Dendritic cell treated with granulocyte-macrophage colony-stimulating factor and Interleukin-4, amounts not matched to agents 40 ng/mL and 50 ng/mL, for 4 days (primary cell): ENCODE results near the gene FBLIM1.

ENCODE experiments used
- H3K27ac Mint-ChIP-seq: one replicate; pipeline ENCODE4 v1.8.0; 2022; ENCODE audit warnings: mild to moderate bottlenecking, mixed read lengths
- H3K27me3 Mint-ChIP-seq: one replicate; pipeline ENCODE4 v1.8.0; 2022; ENCODE audit warnings: mild to moderate bottlenecking, mixed read lengths
- H3K36me3 Mint-ChIP-seq: one replicate; pipeline ENCODE4 v1.8.0; 2022; ENCODE audit warnings: low read depth, mixed read lengths
- H3K4me1 Mint-ChIP-seq: one replicate; pipeline ENCODE4 v1.8.0; 2022; ENCODE audit warnings: low read depth, mixed read lengths
- H3K4me3 Mint-ChIP-seq: one replicate; pipeline ENCODE4 v1.8.0; 2022; ENCODE audit warnings: mild to moderate bottlenecking, moderate library complexity, mixed read lengths
- H3K9me3 Mint-ChIP-seq: one replicate; pipeline ENCODE4 v1.8.0; 2022; ENCODE audit warnings: mixed read lengths
- intact Hi-C: fragments of 100-400 bp; cut with micrococcal nuclease; formaldehyde crosslinking; loops from one replicate; pipeline ENCODE4 v1.15.0; 2022

Gene FBLIM1

GRCh38 chr1:15761366-15762128 lies 3.0 kb downstream of the FBLIM1 start:
- Mint-ChIP-seq H3K9me3 (no peaks in the 10 kb centered on the region), H3K27ac (no peak overlapping the region), H3K4me3 (no peak overlapping the region), H3K36me3 (no peaks in the 10 kb centered on the region), H3K27me3 (peaks cover 80% of the 10 kb centered on the region), H3K4me1 (peaks cover 9% of the 10 kb centered on the region)
- intact Hi-C loops: no loop called here

DNA sequence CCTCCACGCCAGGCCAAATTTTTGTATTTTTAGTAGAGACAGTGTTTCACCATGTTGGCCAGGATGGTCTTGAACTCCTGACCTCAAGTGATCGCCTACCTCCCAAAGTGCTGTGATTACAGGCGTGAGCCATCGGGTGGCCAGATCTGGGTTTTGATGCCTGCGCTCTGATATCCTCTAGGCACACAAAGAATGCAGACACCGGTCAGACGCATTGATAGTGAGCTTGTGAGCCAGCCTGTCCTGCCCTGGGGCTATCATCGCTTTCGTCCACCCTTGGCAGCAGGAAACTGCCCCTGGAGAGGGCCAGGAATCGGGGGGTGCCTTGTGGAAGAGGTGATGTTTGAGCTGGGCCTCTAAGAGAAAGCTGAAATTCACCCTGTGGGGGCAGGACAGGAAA lies 4.0 kb downstream of the FBLIM1 start:
- no peak overlapping the region for H3K27ac Mint-ChIP-seq
- peaks cover 2% of the 10 kb centered on the region for H3K4me1 Mint-ChIP-seq
- no peaks in the 10 kb centered on the region for H3K36me3 Mint-ChIP-seq
- no peak overlapping the region for H3K4me3 Mint-ChIP-seq
- H3K27me3 Mint-ChIP-seq: peaks cover 70% of the 10 kb centered on the region
- no peaks in the 10 kb centered on the region for H3K9me3 Mint-ChIP-seq
- intact Hi-C loops: no loop called here

GRCh38 chr1:15764269-15764764 lies 5.7 kb downstream of the FBLIM1 start:
- H3K9me3 Mint-ChIP-seq: no peaks in the 10 kb centered on the region
- intact Hi-C loops: no loop called here
- no peaks in the 10 kb centered on the region for H3K4me1 Mint-ChIP-seq
- H3K27me3 Mint-ChIP-seq: peaks cover 60% of the 10 kb centered on the region
- no peaks in the 10 kb centered on the region for H3K36me3 Mint-ChIP-seq
- H3K27ac Mint-ChIP-seq: no peak overlapping the region
- H3K4me3 Mint-ChIP-seq: no peak overlapping the region

DNA sequence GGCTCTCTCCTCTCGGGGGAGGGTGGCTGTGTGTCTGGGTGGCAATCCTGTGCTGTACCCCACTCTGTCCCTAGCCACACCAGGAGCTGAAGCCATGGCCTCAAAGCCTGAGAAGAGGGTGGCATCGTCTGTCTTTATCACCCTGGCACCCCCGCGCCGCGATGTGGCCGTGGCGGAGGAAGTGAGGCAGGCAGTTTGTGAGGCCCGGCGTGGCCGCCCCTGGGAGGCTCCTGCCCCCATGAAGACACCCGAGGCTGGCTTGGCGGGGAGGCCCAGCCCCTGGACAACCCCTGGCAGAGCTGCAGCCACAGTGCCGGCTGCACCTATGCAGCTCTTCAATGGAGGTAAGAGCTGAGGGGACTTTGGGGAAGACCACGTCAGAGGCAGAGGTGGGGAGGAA lies 6.3 kb downstream of the FBLIM1 start:
- H3K4me3 Mint-ChIP-seq: no peak overlapping the region
- no peaks in the 10 kb centered on the region for H3K4me1 Mint-ChIP-seq
- no peaks in the 10 kb centered on the region for H3K9me3 Mint-ChIP-seq
- peaks cover 55% of the 10 kb centered on the region for H3K27me3 Mint-ChIP-seq
- intact Hi-C loops: no loop called here
- no peaks in the 10 kb centered on the region for H3K36me3 Mint-ChIP-seq
- H3K27ac Mint-ChIP-seq: no peak overlapping the region

DNA sequence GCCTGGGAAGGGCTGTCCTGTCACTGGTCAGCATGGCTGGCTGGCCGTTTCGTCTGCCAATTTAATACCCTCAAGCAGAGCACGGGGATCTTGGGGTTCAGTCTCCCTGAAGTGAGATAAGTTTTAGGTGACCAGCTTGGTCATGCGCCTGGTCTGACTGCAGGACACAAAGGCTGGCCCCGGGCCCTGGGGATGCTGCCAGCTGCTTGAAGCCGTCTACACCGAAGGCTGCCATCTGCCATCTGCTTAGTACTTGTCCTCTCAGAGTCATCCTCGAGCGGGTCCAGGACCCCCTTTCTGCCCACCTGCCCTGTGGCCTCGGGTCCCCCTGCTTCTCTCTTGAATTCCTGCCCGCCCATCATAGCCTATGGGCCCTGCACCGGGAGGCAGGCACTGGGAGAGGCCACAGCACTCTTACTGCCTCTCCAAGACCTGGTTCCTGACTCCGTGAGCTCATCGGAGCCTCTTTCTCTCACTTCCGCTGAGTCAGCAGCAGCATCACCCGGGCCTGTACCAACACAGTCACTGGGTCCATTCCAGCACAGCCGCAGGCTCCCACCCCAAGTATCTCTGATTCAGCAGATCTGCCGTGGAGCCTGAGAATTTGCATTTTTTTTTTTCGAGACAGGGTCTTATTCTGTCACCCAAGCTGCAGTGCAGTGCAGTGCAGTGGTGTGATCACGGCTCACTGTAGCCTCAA lies 7.0 kb downstream of the FBLIM1 start:
- no peaks in the 10 kb centered on the region for H3K36me3 Mint-ChIP-seq
- H3K27ac Mint-ChIP-seq: no peak overlapping the region
- H3K4me3 Mint-ChIP-seq: no peak overlapping the region
- intact Hi-C loops: no loop called here
- H3K4me1 Mint-ChIP-seq: no peaks in the 10 kb centered on the region
- peaks cover 48% of the 10 kb centered on the region for H3K27me3 Mint-ChIP-seq
- H3K9me3 Mint-ChIP-seq: no peaks in the 10 kb centered on the region

DNA sequence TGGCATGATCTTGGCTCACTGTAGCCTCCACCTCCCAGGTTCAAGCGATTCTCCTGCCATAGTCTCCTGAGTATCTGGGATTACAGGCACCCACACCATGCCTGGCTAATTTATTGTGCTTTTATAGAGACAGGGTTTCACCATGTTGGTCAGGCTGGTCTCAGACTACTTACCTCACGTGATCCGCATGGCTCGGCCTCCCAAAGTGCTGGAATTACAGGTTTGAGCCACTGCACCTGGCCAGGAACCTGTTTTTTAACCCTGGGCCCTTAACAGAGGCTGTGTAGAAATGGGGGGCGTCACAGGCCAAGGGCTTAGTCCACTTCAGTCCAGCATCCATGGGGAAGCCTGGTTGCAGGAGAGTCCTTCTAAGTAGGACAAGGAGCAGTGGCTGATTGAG lies 9.3 kb downstream of the FBLIM1 start:
- Mint-ChIP-seq H3K4me1 (no peaks in the 10 kb centered on the region), H3K36me3 (no peaks in the 10 kb centered on the region), H3K27ac (no peak overlapping the region), H3K27me3 (peaks cover 41% of the 10 kb centered on the region), H3K9me3 (no peaks in the 10 kb centered on the region), H3K4me3 (no peak overlapping the region)
- intact Hi-C loops: no loop called here

DNA sequence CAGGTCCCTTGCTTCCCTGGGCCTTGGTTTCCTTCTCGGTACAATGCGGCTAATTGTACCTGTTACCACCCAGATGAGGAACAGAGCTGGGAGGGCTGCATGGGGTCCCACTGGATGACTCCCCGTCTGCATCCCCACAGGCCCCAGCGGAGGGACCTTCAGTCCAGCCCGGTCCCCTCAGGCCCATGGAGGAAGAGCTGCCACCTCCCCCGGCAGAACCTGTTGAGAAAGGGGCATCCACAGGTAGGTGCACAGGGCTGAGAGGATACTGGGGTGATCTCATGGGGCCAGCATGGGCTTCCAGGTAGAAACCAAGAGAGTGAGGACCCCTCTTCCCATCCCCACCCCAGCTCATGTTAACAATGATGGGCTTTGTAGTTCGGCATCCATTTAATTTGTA lies 9.8 kb downstream of the FBLIM1 start:
- H3K27me3 Mint-ChIP-seq: peaks cover 43% of the 10 kb centered on the region
- H3K36me3 Mint-ChIP-seq: no peaks in the 10 kb centered on the region
- H3K4me3 Mint-ChIP-seq: no peak overlapping the region
- no peaks in the 10 kb centered on the region for H3K9me3 Mint-ChIP-seq
- intact Hi-C loops: no loop called here
- H3K4me1 Mint-ChIP-seq: no peaks in the 10 kb centered on the region
- no peak overlapping the region for H3K27ac Mint-ChIP-seq

DNA sequence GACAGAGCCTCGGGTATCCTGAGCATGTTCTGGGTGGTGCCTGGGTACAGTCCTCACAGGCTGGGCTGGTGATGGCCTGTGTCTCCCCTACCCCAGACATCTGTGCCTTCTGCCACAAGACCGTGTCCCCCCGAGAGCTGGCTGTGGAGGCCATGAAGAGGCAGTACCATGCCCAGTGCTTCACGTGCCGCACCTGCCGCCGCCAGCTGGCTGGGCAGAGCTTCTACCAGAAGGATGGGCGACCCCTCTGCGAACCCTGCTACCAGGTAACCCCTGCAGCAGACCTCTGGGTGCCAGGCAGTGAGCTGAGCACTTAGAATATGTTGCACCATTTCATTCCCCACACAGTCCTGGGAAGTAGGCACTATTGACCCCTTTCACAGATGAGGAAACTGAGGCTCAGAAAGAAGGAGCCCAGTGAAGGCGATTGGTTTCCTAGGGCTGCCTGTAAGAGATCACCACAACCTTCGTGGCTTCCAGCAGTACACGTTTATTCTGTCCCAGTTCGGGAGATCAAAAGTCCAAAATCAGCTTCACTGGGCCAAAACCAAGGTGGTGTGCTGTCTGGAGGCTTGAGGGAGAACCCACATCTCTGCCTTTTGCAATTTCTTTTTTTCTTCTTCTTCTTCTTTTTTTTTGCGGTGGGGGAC lies 11.8 kb downstream of the FBLIM1 start:
- intact Hi-C loops: no loop called here
- Mint-ChIP-seq H3K36me3 (no peaks in the 10 kb centered on the region), H3K27ac (no peak overlapping the region), H3K4me1 (no peaks in the 10 kb centered on the region), H3K9me3 (no peaks in the 10 kb centered on the region), H3K4me3 (no peak overlapping the region), H3K27me3 (peaks cover 28% of the 10 kb centered on the region)

DNA sequence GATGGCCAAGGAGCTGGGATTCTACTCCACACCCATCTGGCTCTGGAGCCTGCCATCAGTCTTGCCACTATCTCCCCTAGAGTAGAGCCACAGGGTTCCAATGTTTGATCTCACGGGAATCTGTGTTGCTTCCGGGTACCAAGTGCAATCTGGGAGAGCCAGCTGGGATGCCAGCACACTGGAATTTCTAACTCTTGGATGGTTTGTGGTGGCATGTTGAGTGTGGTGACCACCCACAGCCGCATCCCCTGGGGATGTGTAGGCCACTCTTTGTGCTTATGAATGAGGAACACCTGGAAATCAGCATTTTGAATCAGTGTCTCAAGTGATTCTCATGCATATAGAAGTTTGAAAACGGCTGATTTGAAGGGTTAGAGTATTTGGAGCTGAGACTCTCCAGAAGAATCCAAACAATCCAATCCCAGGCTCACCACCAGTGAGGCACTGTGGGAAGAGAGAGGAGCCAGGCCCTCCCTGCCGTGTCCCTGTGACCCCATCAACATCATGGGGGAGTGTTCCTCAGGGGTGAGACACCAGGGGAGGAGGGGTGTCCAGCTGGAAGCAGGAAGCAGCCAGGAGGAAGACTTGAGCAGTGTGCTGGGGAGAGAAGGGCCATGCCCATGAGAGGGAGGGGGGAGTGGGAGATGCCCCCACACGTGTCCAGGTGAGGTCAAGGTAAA lies 13.4 kb downstream of the FBLIM1 start:
- Mint-ChIP-seq H3K9me3 (no peaks in the 10 kb centered on the region), H3K36me3 (no peaks in the 10 kb centered on the region), H3K27me3 (peaks cover 25% of the 10 kb centered on the region), H3K4me1 (no peaks in the 10 kb centered on the region), H3K27ac (no peak overlapping the region), H3K4me3 (no peak overlapping the region)
- intact Hi-C loops: no loop called here

- Mint-ChIP-seq H3K4me1 (peaks cover 17% of the 10 kb centered on the region), H3K9me3 (no peaks in the 10 kb centered on the region), H3K36me3 (no peaks in the 10 kb centered on the region), H3K27me3 (peaks cover 34% of the 10 kb centered on the region), H3K27ac (no peak overlapping the region), H3K4me3 (no peak overlapping the region)
- intact Hi-C loops: no loop called here
Observed at GRCh38 chr1:15775706-15776105, 17.1 kb downstream of the FBLIM1 start.

DNA sequence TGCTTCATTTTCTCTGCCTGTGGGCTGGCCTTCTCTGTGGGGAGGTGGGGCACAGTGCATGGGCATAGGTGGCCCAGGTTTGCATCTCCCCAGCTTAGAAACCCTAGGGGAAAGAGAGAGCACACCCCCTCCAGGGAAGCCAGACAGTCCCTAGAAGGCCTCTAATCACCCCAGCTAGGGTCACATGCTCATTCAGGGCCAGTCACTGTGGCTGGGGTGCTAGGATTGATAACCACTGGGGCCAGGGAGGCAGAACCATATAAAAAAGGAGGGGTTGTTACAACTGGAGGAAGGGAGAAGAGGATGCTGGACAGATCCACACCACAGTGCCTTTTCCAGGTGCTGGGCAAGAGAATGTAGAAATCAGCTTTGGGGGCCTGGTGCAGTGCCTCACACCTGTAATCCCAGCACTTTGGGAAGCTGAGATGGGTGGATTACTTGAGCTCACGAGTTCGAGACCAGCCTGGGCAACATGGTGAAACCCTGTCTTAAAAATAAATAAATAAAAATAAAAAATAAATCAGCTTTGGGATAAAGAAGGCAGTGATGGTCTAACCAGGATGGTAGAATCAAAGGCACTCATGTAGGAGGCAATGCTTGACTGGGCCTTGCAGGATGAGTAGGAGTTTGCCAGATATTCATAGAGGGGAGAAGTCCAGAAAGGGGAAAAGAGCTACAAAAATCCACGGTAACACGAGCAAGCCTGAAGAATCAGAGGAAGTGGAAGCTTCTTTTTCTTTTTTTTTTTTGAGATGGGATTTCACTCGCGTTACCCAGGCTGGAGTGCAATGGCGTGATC lies 19.5 kb downstream of the FBLIM1 start:
- Mint-ChIP-seq H3K27me3 (peaks cover 25% of the 10 kb centered on the region), H3K27ac (no peak overlapping the region), H3K36me3 (no peaks in the 10 kb centered on the region), H3K4me3 (no peak overlapping the region), H3K4me1 (peaks cover 24% of the 10 kb centered on the region), H3K9me3 (no peaks in the 10 kb centered on the region)
- intact Hi-C loops: no loop called here

GRCh38 chr1:15785683-15786082 lies 27.1 kb downstream of the FBLIM1 start:
- Mint-ChIP-seq H3K27me3 (peaks cover 13% of the 10 kb centered on the region), H3K27ac (no peak overlapping the region), H3K4me3 (no peak overlapping the region), H3K9me3 (no peaks in the 10 kb centered on the region), H3K36me3 (no peaks in the 10 kb centered on the region), H3K4me1 (peaks cover 20% of the 10 kb centered on the region)
- intact Hi-C loops: no loop called here

DNA sequence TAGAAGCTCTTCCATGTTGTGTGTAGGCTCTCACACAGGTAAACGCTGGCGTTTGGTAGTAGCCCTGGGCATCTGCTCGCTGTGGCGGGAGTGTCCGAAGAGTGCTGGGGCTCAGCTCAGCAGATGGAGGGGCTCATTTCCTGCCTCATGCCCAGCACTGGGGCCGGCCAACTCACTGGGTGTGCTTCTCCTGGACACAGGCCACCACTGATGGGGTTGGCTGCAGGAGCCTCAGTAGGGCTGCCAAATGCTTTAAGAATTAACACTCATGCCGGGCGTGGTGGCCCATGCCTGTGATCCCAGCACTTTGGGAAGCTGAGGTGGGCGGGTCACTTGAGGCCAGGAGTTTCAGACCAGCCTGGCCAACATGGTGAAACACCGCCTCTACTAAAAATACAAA lies 28.0 kb downstream of the FBLIM1 start:
- Mint-ChIP-seq H3K36me3 (no peaks in the 10 kb centered on the region), H3K27me3 (peaks cover 11% of the 10 kb centered on the region), H3K4me1 (peaks cover 13% of the 10 kb centered on the region), H3K27ac (no peak overlapping the region), H3K9me3 (no peaks in the 10 kb centered on the region), H3K4me3 (no peak overlapping the region)
- intact Hi-C loops: no loop called here
